HG03175 (cell line): ENCODE results near the gene TNF.

Experiments used
- ATAC-seq: cut with Tn5 transposase; IDR thresholded peaks from one replicate; pipeline ENCODE4 v1.9.1; 2021; ENCODE audit warnings: mild to moderate bottlenecking, moderate library complexity; ENCODE audit not compliant: unreplicated experiment

The TNF gene

DNA sequence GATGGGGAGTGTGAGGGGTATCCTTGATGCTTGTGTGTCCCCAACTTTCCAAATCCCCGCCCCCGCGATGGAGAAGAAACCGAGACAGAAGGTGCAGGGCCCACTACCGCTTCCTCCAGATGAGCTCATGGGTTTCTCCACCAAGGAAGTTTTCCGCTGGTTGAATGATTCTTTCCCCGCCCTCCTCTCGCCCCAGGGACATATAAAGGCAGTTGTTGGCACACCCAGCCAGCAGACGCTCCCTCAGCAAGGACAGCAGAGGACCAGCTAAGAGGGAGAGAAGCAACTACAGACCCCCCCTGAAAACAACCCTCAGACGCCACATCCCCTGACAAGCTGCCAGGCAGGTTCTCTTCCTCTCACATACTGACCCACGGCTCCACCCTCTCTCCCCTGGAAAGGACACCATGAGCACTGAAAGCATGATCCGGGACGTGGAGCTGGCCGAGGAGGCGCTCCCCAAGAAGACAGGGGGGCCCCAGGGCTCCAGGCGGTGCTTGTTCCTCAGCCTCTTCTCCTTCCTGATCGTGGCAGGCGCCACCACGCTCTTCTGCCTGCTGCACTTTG lies at the start of gene TNF:
Gene TNF, plus strand, starts transcription at position 231 of the 567 bp plus-strand sequence. Its CDS starts 177 bp downstream, at position 408.
- no peak for ATAC-seq

GRCh38 chr6:31525932-31526591 lies 49.3 kb upstream of the TNF start:
- no peak for ATAC-seq

- no peak for ATAC-seq
Measured at GRCh38 chr6:31528307-31528777, 47.0 kb upstream of the TNF start.

DNA sequence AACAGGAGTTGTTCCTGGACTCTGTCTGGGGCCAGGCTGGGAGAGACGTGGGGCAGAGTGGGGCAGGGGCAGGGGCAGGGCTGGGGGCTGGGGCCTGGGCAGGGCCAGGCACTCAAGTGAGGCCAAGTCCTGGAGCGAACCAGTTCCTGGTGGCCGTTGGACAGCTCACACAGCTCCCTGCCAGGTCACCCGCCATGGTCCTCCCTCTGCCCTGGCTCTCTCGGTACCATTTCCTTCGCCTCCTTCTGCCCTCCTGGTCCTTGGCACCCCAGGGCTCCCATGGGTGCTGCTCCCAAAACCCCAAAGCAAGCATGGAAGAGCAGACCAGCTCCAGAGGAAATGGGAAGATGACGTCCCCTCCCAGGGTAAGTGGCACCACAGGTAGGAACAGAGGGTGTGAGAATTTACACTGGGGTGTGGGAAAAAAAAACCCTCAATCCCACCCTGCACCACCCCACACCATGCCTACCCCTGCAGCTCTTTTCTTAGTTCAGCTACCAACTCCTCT lies 46.5 kb upstream of the TNF start, which contains the start of gene MCCD1:
Gene MCCD1, plus strand, starts transcription at position 142 of the 508 bp plus-strand sequence. Its CDS starts 53 bp downstream, at position 195.
- no peak for ATAC-seq

- no peak for ATAC-seq
Measured at GRCh38 chr6:31529329-31530150, 45.8 kb upstream of the TNF start.

GRCh38 chr6:31530659-31531058 lies 44.7 kb upstream of the TNF start:
- no peak for ATAC-seq

GRCh38 chr6:31531162-31531561 lies 44.2 kb upstream of the TNF start:
- no peak for ATAC-seq

DNA sequence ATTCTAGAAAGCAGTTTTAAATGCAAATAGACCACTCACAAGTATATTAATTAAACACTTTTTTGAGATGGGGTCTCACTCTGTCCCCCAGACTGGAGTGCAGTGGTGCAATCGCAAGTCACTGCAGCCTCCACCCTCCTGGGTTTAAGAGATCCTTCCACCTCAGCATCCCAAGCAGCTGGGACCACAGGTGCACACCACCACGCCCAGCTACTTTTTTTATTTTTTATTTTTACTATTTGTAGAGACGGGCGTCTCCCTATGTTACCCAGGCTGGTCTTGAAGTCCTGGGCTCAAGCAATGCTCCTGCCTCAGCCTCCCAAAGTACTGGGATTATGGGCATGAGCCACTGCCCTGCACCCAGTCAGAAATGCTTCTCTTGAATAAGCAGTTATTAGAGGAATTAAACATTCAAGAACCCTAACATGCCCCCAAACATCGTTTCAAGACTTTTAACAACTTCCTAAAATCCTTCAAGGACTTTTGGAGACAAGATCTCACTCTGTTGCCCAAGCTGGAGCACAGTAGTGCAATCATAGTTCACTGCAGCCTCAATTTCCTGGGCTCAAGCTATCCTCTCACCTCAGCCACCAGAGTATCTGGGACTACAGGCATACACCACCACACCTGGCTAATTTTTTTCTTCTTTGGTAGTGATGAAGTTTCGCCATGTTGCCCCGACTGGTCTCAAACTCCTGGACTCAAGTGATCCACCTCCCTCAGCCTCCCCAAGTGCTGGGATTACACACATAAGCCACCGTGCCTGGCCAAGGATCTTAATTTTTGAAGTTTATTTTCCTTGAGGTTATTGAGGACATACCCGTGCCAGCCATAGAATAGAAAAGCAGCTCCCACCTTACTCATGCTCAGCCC lies 43.4 kb upstream of the TNF start:
- ATAC-seq, result no peak

- no peak for ATAC-seq
Measured at GRCh38 chr6:31532644-31533454, 42.5 kb upstream of the TNF start.

GRCh38 chr6:31533455-31533841 lies 41.9 kb upstream of the TNF start:
- no peak for ATAC-seq

DNA sequence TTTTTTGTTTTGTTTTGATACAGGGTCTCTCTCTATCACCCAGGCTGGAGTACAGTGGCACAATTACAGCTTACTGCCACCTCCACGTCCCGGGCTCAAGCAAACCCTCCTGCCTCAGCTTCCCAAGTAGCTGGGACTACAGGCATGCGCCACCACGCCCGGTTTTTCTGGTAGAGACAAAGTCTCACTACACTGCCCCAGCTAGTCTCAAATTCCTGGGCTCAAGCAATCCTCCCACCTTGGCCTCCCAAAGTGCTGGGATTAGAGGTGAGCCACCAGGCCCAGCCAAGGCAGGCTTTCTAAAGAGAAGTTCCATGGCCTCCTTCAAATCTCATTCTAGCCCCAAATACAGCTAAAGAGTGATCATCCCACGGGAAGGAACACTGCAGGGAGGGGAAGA lies 41.4 kb upstream of the TNF start:
- no peak for ATAC-seq

DNA sequence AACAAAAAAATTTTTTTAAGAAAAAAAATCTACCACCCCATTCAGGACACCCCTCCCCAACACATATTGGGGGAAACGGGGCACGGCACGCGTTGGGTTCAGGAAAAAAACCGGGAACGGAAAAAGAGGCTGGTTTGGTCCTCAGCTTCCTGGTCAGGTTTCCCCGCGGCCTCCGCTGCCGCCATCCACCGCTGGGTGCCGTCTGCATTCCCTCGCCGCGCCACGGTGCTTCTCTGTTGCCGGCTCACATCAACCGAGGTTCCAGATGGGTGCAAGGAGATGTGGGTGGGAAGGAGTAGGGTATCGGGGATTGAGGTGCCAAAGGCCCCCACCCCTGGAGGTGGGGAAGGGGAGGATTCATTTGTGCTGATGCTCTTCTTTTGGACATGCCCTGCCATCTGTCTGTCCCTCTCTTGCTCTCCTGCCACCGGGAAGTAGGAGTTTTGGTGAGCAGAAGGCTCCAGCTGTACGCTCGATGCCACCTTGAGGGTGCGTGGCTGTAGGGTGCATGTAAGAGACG lies 40.8 kb upstream of the TNF start:
- no peak for ATAC-seq

- no peak for ATAC-seq
Measured at GRCh38 chr6:31535538-31536324, 39.6 kb upstream of the TNF start.

GRCh38 chr6:31538805-31539400 lies 36.5 kb upstream of the TNF start:
- ATAC-seq, result no peak

- no peak for ATAC-seq
Measured at GRCh38 chr6:31540640-31541039, 34.7 kb upstream of the TNF start.

- ATAC-seq, result no peak
Measured at GRCh38 chr6:31541059-31541657, 34.2 kb upstream of the TNF start.

DNA sequence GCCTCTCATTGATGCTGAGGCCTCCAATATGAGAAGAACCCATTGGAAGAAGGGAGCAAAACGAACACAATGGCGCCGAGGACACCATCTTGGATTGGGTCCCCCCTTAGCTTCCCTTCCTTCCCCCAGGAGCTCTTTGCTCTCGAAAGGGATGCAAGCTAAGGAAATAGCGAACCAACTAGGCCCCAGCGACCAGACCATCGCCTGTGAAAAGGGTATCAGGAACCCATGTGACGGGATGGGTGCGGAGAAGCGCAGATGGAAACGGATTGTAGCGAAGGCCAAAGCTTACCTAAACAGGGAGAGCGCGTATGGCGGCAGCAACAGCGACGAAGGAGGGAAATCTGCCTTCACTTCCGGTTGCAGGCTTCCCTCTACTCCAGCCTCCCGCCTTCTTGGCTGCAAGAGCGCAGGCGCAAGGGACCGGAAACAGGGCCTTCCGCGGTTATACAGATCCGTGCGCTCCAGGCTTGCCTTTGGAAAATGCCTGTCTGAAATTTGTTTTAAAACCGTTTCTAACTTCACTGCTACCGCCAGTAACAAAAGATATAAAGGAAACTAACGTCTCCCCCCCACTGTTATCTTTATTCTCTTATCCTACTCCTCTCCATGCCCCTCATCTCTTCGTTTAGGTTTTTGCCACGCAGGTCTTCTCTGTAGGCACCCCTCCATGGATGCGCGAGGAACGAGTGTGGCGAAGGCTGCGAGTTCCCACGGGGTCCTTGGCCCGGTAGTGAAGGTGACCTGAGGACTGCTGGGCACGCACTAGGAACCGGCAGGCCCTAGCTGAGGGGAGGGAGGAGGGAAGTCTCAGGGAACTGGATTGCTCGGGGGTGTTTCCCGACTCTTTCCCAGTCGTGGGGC lies 33.5 kb upstream of the TNF start, which contains the start of gene DDX39B:
Gene DDX39B, minus strand, starts transcription at position 346 of the 864 bp plus-strand sequence. CDS start 1,471 bp downstream, outside the sequence.
- ATAC-seq, result peak; percentile 74
